H1 (cell line): ENCODE measurements around the gene CYB5B. TPM values are rescaled to one million over a fixed set of nuclear protein-coding genes. Genes with fewer than 3 reads are reported as not detected.

Source experiments
- BRCA1 ChIP-seq: IDR thresholded peaks from 2 replicates; pipeline ENCODE4 v1.6.1; 2012; ENCODE audit warnings: low read depth, low read length, improper control_type of control experiment
- EGR1 ChIP-seq: IDR thresholded peaks from 2 replicates; pipeline ENCODE4 v1.6.1; 2011; ENCODE audit warnings: low read depth, low read length, borderline replicate concordance
- KDM4A ChIP-seq: IDR thresholded peaks from one replicate; pipeline ENCODE4 v1.7.1; 2012; ENCODE audit warnings: low read depth, mild to moderate bottlenecking, moderate library complexity, low read length, inconsistent platforms; ENCODE audit not compliant: severe bottlenecking
- RXRA ChIP-seq: IDR thresholded peaks from 2 replicates; pipeline ENCODE4 v1.6.1; 2011; ENCODE audit warnings: low read depth, mild to moderate bottlenecking, low read length, moderate library complexity; ENCODE audit not compliant: insufficient read depth
- SP2 ChIP-seq: IDR thresholded peaks from 2 replicates; pipeline ENCODE4 v1.6.1; 2012; ENCODE audit warnings: mild to moderate bottlenecking, low read length, inconsistent platforms
- TCF12 ChIP-seq: IDR thresholded peaks from 2 replicates; pipeline ENCODE4 v1.6.1; 2011; ENCODE audit warnings: low read depth, mild to moderate bottlenecking, low read length
- polyA plus RNA-seq, 7 experiments: library from polyadenylated mRNA; depleted of rRNA in 3 of 7; stranded (reverse) in 5 of 7; unstranded in 2 of 7; fragments of >200 nt in 5 of 7; fragments of 200-250 nt in 2 of 7; gene quantifications; 1 replicate in 5 of 7; 2 replicates in 1 of 7; 4 replicates in 1 of 7; pipeline versions ENCODE4 v1.2.1 to v1.2.3, GENCODE V29; 2011 to 2013; ENCODE audit warnings: missing spikeins in 2 of 7, mixed read lengths in 2 of 7
- total RNA-seq: library from RNA; stranded (reverse); fragmentation: NEBNext Ultra II Directional; extraction: Animal tissue kit (Norgen Biotek cat#: 25700); gene quantifications from 2 replicates; pipeline ENCODE4 v1.2.1, GENCODE V29; 2021

Gene CYB5B
- total and polyA plus RNA-seq, 2 of the 8 experiments (the other 6 are each of a cell fraction or from before 2014, with no cell fraction given) = 108 to 127 TPM

DNA sequence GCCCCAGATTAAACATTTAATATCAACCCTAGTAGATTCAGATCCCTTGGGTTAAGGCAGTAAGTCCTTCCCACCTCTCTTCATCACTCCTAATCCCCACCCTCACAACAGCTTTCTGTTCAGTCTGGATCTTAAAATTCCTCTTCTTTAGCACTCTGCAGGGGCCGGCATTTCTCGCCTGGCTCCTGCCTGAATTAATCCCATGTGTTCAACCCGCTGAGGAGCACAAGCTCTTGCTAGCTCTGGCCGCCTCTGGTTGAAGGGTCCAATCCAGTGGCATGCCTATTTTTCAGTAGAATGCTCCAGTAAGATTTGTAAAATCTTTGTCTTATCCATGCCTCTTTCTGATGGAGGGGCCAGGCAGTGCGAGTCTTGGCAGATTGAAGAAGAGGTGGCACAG, 59.2 kb downstream of the CYB5B start (continued):
- TF ChIP-seq SP2 (no peak), EGR1 (no peak), BRCA1 (no peak), KDM4A (no peak), TCF12 (no peak), RXRA (no peak)
